Measurements from ENCODE around the gene MYH10. TPM values are rescaled to one million over a fixed set of nuclear protein-coding genes. Genes with fewer than 3 reads are reported as not detected.

MYH10 gene
- total RNA-seq, 1 experiment from 2014 or later: 251 TPM

DNA sequence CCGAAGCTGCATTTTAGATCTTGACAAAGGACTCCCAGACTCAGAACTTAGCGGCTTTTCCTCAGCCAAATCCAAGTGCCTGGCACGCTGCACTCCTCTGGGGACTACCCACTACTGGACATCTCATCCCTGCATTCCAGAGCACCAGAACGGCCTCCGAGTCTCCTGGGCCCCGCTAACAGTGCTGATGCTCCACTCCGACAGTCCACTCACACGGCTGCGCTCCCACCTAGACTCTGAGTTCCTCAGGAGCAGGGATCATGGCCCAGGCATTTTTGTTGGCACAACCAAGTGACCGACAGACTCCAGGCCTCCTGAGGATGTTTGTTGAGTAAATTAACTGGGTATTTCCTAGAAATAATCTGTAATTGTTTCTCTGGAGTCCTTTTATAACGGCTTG is 115.7 kb downstream of the MYH10 start:
- no peak overlapping the region for H3K18ac ChIP-seq (ENCODE audit: insufficient read length, low read depth, low read length)
- Mint-ChIP-seq H3K4me1 (no peaks in the 10 kb centered on the region), H3K27me3 (ENCODE audit: low read depth) (no peaks in the 10 kb centered on the region), H3K27ac (peak overlapping the region in 2 of 3 experiments; percentile 20 to 92; a peak in 2 of 7 replicates), H3K4me3 (no peak overlapping the region), H3K9me3 (no peaks in the 10 kb centered on the region), H3K36me3 (ENCODE audit: insufficient read depth in 1 of 3, low read depth in 3 of 3) (peaks cover 65 to 93% (median 89%) of the 10 kb centered on the region in 3 experiments; a peak in 6 of 7 replicates)
- H3K23ac ChIP-seq (ENCODE audit: insufficient read length, low read depth, low read length): no peak overlapping the region
- DNase-seq: no peak
- H3T11ph ChIP-seq (ENCODE audit: low read length): no peak overlapping the region
- H3K23me2 ChIP-seq (ENCODE audit: insufficient read length, low read depth, low read length, poor library complexity, severe bottlenecking): no peaks in the 10 kb centered on the region
- no peak overlapping the region for H2BK12ac ChIP-seq (ENCODE audit: insufficient read length, low read depth, low read length)
- H4K5ac ChIP-seq (ENCODE audit: insufficient read length, low read depth, low read length): no peak overlapping the region
- H2BK20ac ChIP-seq (ENCODE audit: low read depth, low read length, poor library complexity, severe bottlenecking): no peak overlapping the region
- H2AK5ac ChIP-seq (ENCODE audit: insufficient read length, low read length): no peak overlapping the region
- H3K14ac ChIP-seq (ENCODE audit: insufficient read depth, low read length): no peak overlapping the region
- TF ChIP-seq, protein P1, sequence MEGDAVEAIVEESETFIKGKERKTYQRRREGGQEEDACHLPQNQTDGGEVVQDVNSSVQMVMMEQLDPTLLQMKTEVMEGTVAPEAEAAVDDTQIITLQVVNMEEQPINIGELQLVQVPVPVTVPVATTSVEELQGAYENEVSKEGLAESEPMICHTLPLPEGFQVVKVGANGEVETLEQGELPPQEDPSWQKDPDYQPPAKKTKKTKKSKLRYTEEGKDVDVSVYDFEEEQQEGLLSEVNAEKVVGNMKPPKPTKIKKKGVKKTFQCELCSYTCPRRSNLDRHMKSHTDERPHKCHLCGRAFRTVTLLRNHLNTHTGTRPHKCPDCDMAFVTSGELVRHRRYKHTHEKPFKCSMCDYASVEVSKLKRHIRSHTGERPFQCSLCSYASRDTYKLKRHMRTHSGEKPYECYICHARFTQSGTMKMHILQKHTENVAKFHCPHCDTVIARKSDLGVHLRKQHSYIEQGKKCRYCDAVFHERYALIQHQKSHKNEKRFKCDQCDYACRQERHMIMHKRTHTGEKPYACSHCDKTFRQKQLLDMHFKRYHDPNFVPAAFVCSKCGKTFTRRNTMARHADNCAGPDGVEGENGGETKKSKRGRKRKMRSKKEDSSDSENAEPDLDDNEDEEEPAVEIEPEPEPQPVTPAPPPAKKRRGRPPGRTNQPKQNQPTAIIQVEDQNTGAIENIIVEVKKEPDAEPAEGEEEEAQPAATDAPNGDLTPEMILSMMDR (conservative IDR thresholded peaks at IDR 0.05): no peak
- no peak overlapping the region for H2AFZ ChIP-seq (ENCODE audit: low read length)
- no peak overlapping the region for H3K4me2 ChIP-seq (ENCODE audit: insufficient read depth, insufficient read length, low read length)
- H3K79me1 ChIP-seq (ENCODE audit: insufficient read depth, low read depth, low read length, poor library complexity, severe bottlenecking): no peaks in the 10 kb centered on the region
- H3K79me2 ChIP-seq (ENCODE audit: insufficient read depth, low read length): no peaks in the 10 kb centered on the region
- H2BK15ac ChIP-seq (ENCODE audit: low read depth, low read length): no peak overlapping the region
- H3K9ac ChIP-seq (ENCODE audit: extremely low read depth, insufficient read length, low read length): no peak overlapping the region
- no peaks in the 10 kb centered on the region for H3K9me3 ChIP-seq (ENCODE audit: control insufficient read depth, low read depth, low read length)
- no peak overlapping the region for H4K8ac ChIP-seq (replicated peaks; ENCODE audit: insufficient read length, low read depth, low read length)
- no peaks in the 10 kb centered on the region for H4K20me1 ChIP-seq (ENCODE audit: control insufficient read depth, insufficient read depth, insufficient read length)
- H3K56ac ChIP-seq (ENCODE audit: insufficient read length, low read depth, low read length): no peak overlapping the region
- H2BK120ac ChIP-seq (ENCODE audit: low read depth, low read length, poor library complexity, severe bottlenecking): no peak overlapping the region
- no peaks in the 10 kb centered on the region for H3K27me3 ChIP-seq (ENCODE audit: insufficient read depth, low read length)
- WGBS (ENCODE audit: extremely low coverage, insufficient read length, low lambda C conversion rate): no CpG with 5 or more reads among the region's 11 CpGs
- H3K4me1 ChIP-seq (ENCODE audit: insufficient read depth, low read length): no peaks in the 10 kb centered on the region
- H4K91ac ChIP-seq (ENCODE audit: insufficient read length, low read depth, low read length): no peak overlapping the region
- H3K4ac ChIP-seq (ENCODE audit: low read depth, low read length): no peak overlapping the region
- H3K27ac ChIP-seq (ENCODE audit: insufficient read length, low read depth, low read length): no peak overlapping the region
- no peak overlapping the region for H2BK5ac ChIP-seq (ENCODE audit: insufficient read length, low read length)
